PC-3 (cell line): Measurements from ENCODE around the gene ANKRD29. TPM values are rescaled to one million over a fixed set of nuclear protein-coding genes. Genes with fewer than 3 reads are reported as not detected.

Experiments used
- ATAC-seq: fragments of 200-7000 bp; cut with Tn5 transposase; 2 replicates; pipeline ENCODE4 v1.9.1; 2020; ENCODE audit warnings: mild to moderate bottlenecking, moderate library complexity
- BruUV-seq: library from RNA; stranded (reverse); fragments of 400-500 nt; replicated peaks from 2 replicates; lab custom pipeline; 2021; lab: Mats Ljungman, UMichigan
- CTCF ChIA-PET: fragments of 300-600 bp; sonication (Branson Sonifier 250); formaldehyde crosslinking; loops from one replicate; lab custom pipeline; 2022; ENCODE audit warnings: antibody characterized with exemption; lab: Charles Lee
- POLR2A ChIA-PET: fragments of 300-600 bp; sonication (Branson Sonifier 250); formaldehyde crosslinking; loops from one replicate; lab custom pipeline; 2022; ENCODE audit warnings: antibody characterized with exemption; ENCODE audit not compliant: unreplicated experiment; lab: Charles Lee
- DNase-seq: peaks from one replicate; pipeline ENCODE4 v3.0.0-alpha.2; 2015
- H2AFZ ChIP-seq: fragments of 300-600 bp; sonication (generic); 2 replicates; pipeline ENCODE4 v1.6.0; 2016; ENCODE audit warnings: antibody characterized with exemption, low read length
- H3F3A ChIP-seq: fragments of 300-600 bp; sonication (generic); one replicate; pipeline ENCODE4 v1.6.0; 2017; ENCODE audit warnings: antibody characterized with exemption, low read length, control low read depth, mild to moderate bottlenecking; ENCODE audit not compliant: unreplicated experiment
- H3K27ac ChIP-seq: fragments of 300-600 bp; sonication (generic); 2 replicates; pipeline ENCODE4 v1.5.1; 2016; ENCODE audit warnings: mild to moderate bottlenecking, low read length
- H3K27me3 ChIP-seq: fragments of 300-600 bp; sonication (generic); 2 replicates; pipeline ENCODE4 v1.6.1; 2016; ENCODE audit warnings: low read length, mixed read lengths
- H3K36me3 ChIP-seq: fragments of 300-600 bp; sonication (generic); 2 replicates; pipeline ENCODE4 v1.6.1; 2016; ENCODE audit warnings: low read depth, mixed run types, low read length, mixed read lengths
- H3K4me1 ChIP-seq: fragments of 300-600 bp; sonication (generic); 2 replicates; pipeline ENCODE4 v1.5.1; 2016; ENCODE audit warnings: low read length; ENCODE audit not compliant: insufficient read depth
- H3K4me2 ChIP-seq: fragments of 300-600 bp; sonication (generic); 2 replicates; pipeline ENCODE4 v1.6.0; 2016; ENCODE audit warnings: low read length
- H3K4me3 ChIP-seq: fragments of 300-600 bp; sonication (generic); 2 replicates; pipeline ENCODE4 v1.5.1; 2016; ENCODE audit warnings: mild to moderate bottlenecking, low read length, mixed read lengths
- H3K79me2 ChIP-seq: fragments of 300-600 bp; sonication (generic); 2 replicates; pipeline ENCODE4 v1.6.1; 2017; ENCODE audit warnings: low read length, mixed read lengths
- H3K9ac ChIP-seq: fragments of 300-600 bp; sonication (generic); 2 replicates; pipeline ENCODE4 v1.6.0; 2016; ENCODE audit warnings: mild to moderate bottlenecking, low read length
- H3K9me2 ChIP-seq: fragments of 300-600 bp; sonication (generic); replicated peaks from 2 replicates; pipeline ENCODE4 v1.6.1; 2016; ENCODE audit warnings: mixed run types, low read length, mixed read lengths
- H3K9me3 ChIP-seq: fragments of 300-600 bp; sonication (generic); 2 replicates; pipeline ENCODE4 v1.6.1; 2016; ENCODE audit warnings: low read length, mixed read lengths
- H4K20me1 ChIP-seq: fragments of 300-600 bp; sonication (generic); 2 replicates; pipeline ENCODE4 v1.6.1; 2016; ENCODE audit warnings: low read length, mixed read lengths
- CTCF ChIP-seq: fragments of 300-600 bp; sonication (generic); conservative IDR thresholded peaks from 2 replicates; pipeline ENCODE4 v1.5.1; 2017; ENCODE audit warnings: antibody characterized with exemption, low read depth, mild to moderate bottlenecking, low read length
- EZH2 ChIP-seq: fragments of 300-600 bp; sonication (generic); IDR thresholded peaks from one replicate; pipeline ENCODE4 v1.6.1; 2017; ENCODE audit warnings: antibody characterized with exemption, mild to moderate bottlenecking, low read length; ENCODE audit not compliant: unreplicated experiment
- EZH2phosphoT487 ChIP-seq: fragments of 300-600 bp; sonication (generic); IDR thresholded peaks from 2 replicates; pipeline ENCODE4 v1.6.1; 2018; ENCODE audit warnings: mild to moderate bottlenecking, antibody characterized with exemption, low read length, borderline replicate concordance
- intact Hi-C: fragments of 100-400 bp; cut with micrococcal nuclease; formaldehyde crosslinking; loops from 2 replicates; pipeline ENCODE4 v1.9.0; 2023
- total RNA-seq: library from RNA; depleted of rRNA; stranded (reverse); fragments of >200 nt; gene quantifications from 2 replicates; pipeline ENCODE4 v1.2.3, GENCODE V29; 2014

Gene ANKRD29
- total RNA-seq, 1 experiment from 2014 or later: 31.0 TPM

- DNase-seq: no peak
- BruUV-seq: no TSS peak
Observed at GRCh38 chr18:23575309-23575651, 87.4 kb downstream of the ANKRD29 start.

DNA sequence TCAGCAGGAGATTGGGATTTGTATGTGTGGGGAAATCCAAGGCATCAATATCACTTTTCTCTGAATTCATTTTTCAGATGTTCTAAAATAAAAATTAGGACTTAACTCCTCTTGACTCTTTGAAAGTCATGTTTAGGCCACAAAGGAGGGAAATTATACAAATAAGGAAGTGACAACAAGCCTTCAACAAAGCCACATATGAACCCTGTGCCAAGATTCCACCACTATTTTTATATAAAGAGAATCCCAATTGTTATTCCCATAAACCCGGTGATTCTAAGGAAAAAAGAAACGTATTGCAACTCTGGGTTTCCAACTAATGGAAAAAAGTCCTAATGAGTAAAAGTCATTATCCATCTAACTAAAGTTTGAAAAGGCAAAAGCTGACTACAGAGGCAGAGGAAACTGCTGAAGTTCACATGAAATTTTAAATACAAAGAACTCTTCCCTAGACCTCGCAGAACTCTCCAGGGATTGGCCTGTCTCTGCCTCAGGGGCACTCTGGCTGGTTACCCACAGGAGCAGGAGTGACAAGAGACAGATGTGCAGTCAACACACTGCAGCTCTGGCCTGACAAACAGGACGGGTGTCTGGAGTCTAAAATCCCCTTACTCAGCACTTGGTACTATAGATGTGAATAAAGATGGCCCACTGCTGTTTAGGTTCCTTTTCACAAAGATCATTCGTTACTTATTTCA, 88.0 kb downstream of the ANKRD29 start:
- H3K27ac ChIP-seq: peak overlapping the region; percentile 58
- no peaks in the 10 kb centered on the region for H3K9me3 ChIP-seq
- no peak for DNase-seq
- H4K20me1 ChIP-seq: peaks cover 25% of the 10 kb centered on the region
- no peaks in the 10 kb centered on the region for H3F3A ChIP-seq
- H3K4me3 ChIP-seq: 0 out of 2 replicates have a peak overlapping the region, but pooled peaks have one; percentile 3
- peaks cover 33% of the 10 kb centered on the region for H3K36me3 ChIP-seq
- H3K4me2 ChIP-seq: peak overlapping the region; percentile 20
- H3K9me2 ChIP-seq: no peaks in the 10 kb centered on the region
- POLR2A ChIA-PET: no interaction called here
- H3K79me2 ChIP-seq: peaks cover 44% of the 10 kb centered on the region
- BruUV-seq: no TSS peak
- ATAC-seq: no peak; the same call in 1 of the 2 replicates
- TF ChIP-seq EZH2 (no peak), CTCF (no peak), EZH2phosphoT487 (no peak)
- CTCF ChIA-PET: no interaction called here
- H2AFZ ChIP-seq: no peak overlapping the region
- intact Hi-C loops: loop anchor here (1.0 kb wide), 1 partner anchor 12 kb away; the partner anchor contains the start of gene NPC1
- no peaks in the 10 kb centered on the region for H3K27me3 ChIP-seq
- H3K9ac ChIP-seq: 0 out of 2 replicates have a peak overlapping the region, but pooled peaks have one; percentile 4
- peaks cover 18% of the 10 kb centered on the region for H3K4me1 ChIP-seq

More at GRCh38 chr18:23575309-23575651, 87.4 kb downstream of the ANKRD29 start:
- Histone ChIP-seq H3K27ac (no peak overlapping the region), H3K9me3 (no peaks in the 10 kb centered on the region), H2AFZ (no peak overlapping the region), H3K4me3 (no peak overlapping the region), H3K4me2 (no peak overlapping the region), H3K27me3 (no peaks in the 10 kb centered on the region), H3K9ac (no peak overlapping the region), H3F3A (no peaks in the 10 kb centered on the region), H4K20me1 (peaks cover 30% of the 10 kb centered on the region), H3K79me2 (peaks cover 50% of the 10 kb centered on the region), H3K4me1 (peaks cover 18% of the 10 kb centered on the region), H3K9me2 (no peaks in the 10 kb centered on the region), H3K36me3 (peaks cover 28% of the 10 kb centered on the region)
- POLR2A ChIA-PET: interaction anchor here (0.5 kb wide), 1 partner anchor 64 kb away, joined by 3 read pairs; no protein-coding TSS in a partner anchor
- no peak for TF ChIP-seq EZH2
- no peak for TF ChIP-seq EZH2phosphoT487
- no peak for TF ChIP-seq CTCF
- no peak for ATAC-seq
- CTCF ChIA-PET: no interaction called here
- intact Hi-C loops: no loop called here
